HCT116 (cell line): ENCODE results near the gene AHNAK.

Experiments used
- EZH2 ChIP-seq: fragments of 200-600 bp; sonication (generic); IDR thresholded peaks from 2 replicates; pipeline ENCODE4 v1.6.1; 2017; ENCODE audit warnings: antibody characterized with exemption, mixed run types
- EZH2phosphoT487 ChIP-seq: fragments of 200-600 bp; IDR thresholded peaks from 2 replicates; pipeline ENCODE4 v1.6.1; 2018; ENCODE audit warnings: antibody characterized with exemption, borderline replicate concordance
- JUND ChIP-seq: IDR thresholded peaks from 2 replicates; pipeline ENCODE4 v1.6.1; 2012
- POLR2A ChIP-seq: IDR thresholded peaks from 2 replicates; pipeline ENCODE4 v1.7.0; 2011; ENCODE audit warnings: borderline replicate concordance; ENCODE audit not compliant: insufficient read depth, insufficient read length; ENCODE audit errors: extremely low read depth
- POLR2AphosphoS5 ChIP-seq: IDR thresholded peaks from 2 replicates; pipeline ENCODE4 v1.6.1; 2011; ENCODE audit warnings: mild to moderate bottlenecking, low read depth, low read length, moderate library complexity
- RAD21 ChIP-seq: IDR thresholded peaks from 2 replicates; pipeline ENCODE4 v1.6.1; 2012; ENCODE audit warnings: low read depth, mild to moderate bottlenecking
- SIN3A ChIP-seq: IDR thresholded peaks from 2 replicates; pipeline ENCODE4 v1.6.1; 2012; ENCODE audit warnings: low read depth
- YY1 ChIP-seq: IDR thresholded peaks from 2 replicates; pipeline ENCODE4 v1.6.1; 2011; ENCODE audit warnings: low read length, low read depth, moderate library complexity, mild to moderate bottlenecking; ENCODE audit not compliant: insufficient replicate concordance; ENCODE audit errors: extremely low read depth
- TF ChIP-seq, protein P1 (sequence below), 3 experiments: fragments of 200-600 bp in 1 of 3; sonication (generic) in 1 of 3; IDR thresholded peaks in 2 of 3; conservative IDR thresholded peaks in 1 of 3; 2 replicates each; pipeline ENCODE4 v1.5.1; 2012 to 2017; ENCODE audit warnings: low read depth in 2 of 3, low read length in 2 of 3, antibody characterized with exemption in 1 of 3, borderline replicate concordance in 1 of 3, control low read depth in 1 of 3, mild to moderate bottlenecking in 1 of 3, mixed read lengths in 1 of 3, mixed run types in 1 of 3, moderate library complexity in 1 of 3; ENCODE audit not compliant: insufficient read depth in 1 of 3
- TF ChIP-seq, protein P2 (sequence below): IDR thresholded peaks from 2 replicates; pipeline ENCODE4 v1.6.1; 2012; ENCODE audit warnings: low read depth
- TF ChIP-seq, protein P3 (sequence below): IDR thresholded peaks from 2 replicates; pipeline ENCODE4 v1.6.1; 2012
- TF ChIP-seq, protein P4 (sequence below): IDR thresholded peaks from 2 replicates; pipeline ENCODE4 v1.6.1; 2012

DNA sequence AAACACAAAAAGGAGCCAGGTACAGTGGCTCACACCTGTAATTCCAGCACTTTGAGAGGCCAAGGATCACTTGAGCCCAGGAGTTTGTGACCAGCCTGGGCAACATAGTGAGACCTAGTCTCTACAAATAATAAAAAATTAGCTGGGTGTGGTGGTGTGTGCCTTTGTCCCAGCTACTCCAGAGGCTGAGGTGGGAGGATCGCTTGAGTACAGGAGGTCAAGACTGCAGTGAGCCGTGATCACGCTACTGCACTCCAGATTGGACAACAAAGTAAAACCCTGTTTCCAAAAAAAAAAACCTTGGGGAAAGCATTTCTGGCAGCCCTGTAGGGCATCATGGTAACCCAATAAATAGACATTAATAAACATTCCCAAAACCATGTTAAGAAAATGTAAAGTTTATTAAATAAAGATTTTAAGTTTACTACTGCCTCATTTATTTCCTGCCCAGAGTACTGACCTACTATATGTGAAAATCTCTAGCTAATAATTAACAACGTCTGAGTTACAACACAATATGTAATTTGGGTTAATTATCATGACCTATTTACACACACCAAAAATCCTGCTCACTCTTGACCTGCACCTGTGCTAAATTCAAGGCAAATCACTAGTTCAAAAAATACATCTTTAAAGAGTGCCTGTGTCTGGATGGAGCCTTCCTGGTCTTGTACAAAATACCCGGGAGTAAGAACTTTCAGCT is 18.6 kb upstream of the AHNAK start:
- TF ChIP-seq, protein P1, sequence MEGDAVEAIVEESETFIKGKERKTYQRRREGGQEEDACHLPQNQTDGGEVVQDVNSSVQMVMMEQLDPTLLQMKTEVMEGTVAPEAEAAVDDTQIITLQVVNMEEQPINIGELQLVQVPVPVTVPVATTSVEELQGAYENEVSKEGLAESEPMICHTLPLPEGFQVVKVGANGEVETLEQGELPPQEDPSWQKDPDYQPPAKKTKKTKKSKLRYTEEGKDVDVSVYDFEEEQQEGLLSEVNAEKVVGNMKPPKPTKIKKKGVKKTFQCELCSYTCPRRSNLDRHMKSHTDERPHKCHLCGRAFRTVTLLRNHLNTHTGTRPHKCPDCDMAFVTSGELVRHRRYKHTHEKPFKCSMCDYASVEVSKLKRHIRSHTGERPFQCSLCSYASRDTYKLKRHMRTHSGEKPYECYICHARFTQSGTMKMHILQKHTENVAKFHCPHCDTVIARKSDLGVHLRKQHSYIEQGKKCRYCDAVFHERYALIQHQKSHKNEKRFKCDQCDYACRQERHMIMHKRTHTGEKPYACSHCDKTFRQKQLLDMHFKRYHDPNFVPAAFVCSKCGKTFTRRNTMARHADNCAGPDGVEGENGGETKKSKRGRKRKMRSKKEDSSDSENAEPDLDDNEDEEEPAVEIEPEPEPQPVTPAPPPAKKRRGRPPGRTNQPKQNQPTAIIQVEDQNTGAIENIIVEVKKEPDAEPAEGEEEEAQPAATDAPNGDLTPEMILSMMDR (IDR thresholded peaks at IDR 0.05 in 2 of 3, conservative IDR thresholded peaks at IDR 0.05 in 1 of 3; ENCODE audit: borderline replicate concordance in 1 of 3, insufficient read depth in 1 of 3, low read depth in 2 of 3, low read length in 2 of 3), result no peak
- TF ChIP-seq, protein P2, sequence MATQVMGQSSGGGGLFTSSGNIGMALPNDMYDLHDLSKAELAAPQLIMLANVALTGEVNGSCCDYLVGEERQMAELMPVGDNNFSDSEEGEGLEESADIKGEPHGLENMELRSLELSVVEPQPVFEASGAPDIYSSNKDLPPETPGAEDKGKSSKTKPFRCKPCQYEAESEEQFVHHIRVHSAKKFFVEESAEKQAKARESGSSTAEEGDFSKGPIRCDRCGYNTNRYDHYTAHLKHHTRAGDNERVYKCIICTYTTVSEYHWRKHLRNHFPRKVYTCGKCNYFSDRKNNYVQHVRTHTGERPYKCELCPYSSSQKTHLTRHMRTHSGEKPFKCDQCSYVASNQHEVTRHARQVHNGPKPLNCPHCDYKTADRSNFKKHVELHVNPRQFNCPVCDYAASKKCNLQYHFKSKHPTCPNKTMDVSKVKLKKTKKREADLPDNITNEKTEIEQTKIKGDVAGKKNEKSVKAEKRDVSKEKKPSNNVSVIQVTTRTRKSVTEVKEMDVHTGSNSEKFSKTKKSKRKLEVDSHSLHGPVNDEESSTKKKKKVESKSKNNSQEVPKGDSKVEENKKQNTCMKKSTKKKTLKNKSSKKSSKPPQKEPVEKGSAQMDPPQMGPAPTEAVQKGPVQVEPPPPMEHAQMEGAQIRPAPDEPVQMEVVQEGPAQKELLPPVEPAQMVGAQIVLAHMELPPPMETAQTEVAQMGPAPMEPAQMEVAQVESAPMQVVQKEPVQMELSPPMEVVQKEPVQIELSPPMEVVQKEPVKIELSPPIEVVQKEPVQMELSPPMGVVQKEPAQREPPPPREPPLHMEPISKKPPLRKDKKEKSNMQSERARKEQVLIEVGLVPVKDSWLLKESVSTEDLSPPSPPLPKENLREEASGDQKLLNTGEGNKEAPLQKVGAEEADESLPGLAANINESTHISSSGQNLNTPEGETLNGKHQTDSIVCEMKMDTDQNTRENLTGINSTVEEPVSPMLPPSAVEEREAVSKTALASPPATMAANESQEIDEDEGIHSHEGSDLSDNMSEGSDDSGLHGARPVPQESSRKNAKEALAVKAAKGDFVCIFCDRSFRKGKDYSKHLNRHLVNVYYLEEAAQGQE, result no peak
- TF ChIP-seq, protein P3, sequence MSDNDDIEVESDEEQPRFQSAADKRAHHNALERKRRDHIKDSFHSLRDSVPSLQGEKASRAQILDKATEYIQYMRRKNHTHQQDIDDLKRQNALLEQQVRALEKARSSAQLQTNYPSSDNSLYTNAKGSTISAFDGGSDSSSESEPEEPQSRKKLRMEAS, result no peak
- no peak for TF ChIP-seq POLR2A
- no peak for TF ChIP-seq EZH2
- no peak for TF ChIP-seq POLR2AphosphoS5
- no peak for TF ChIP-seq SIN3A
- no peak for TF ChIP-seq RAD21
- TF ChIP-seq EZH2phosphoT487, result no peak
- TF ChIP-seq, protein P4, sequence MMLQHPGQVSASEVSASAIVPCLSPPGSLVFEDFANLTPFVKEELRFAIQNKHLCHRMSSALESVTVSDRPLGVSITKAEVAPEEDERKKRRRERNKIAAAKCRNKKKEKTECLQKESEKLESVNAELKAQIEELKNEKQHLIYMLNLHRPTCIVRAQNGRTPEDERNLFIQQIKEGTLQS, result no peak
- no peak for TF ChIP-seq YY1
- no peak for TF ChIP-seq JUND
